Measurements from ENCODE around the gene ZBTB44.

The ZBTB44 gene

GRCh38 chr11:130262424-130262823 is 52.3 kb downstream of the ZBTB44 start:
- no peak overlapping the region for H3K9ac ChIP-seq (ENCODE audit: low read depth, low read length)
- H3K27me3 ChIP-seq (ENCODE audit: insufficient read depth, low read length, poor library complexity) = no peaks in the 10 kb centered on the region
- H3K79me2 ChIP-seq (ENCODE audit: insufficient read depth, low read length) = peaks cover 93% of the 10 kb centered on the region
- H3K9me3 ChIP-seq (ENCODE audit: insufficient read depth, low read length, severe bottlenecking) = no peaks in the 10 kb centered on the region
- ATAC-seq (ENCODE audit: insufficient read depth, low read depth) (no peak), DNase-seq (no peak)
- H3K4me3 ChIP-seq (ENCODE audit: low read depth in 1 of 2, low read length in 2 of 2) = no peak overlapping the region
- H3K36me3 ChIP-seq (ENCODE audit: insufficient read depth, low read length) = peaks cover 79% of the 10 kb centered on the region
- H3K27ac ChIP-seq (ENCODE audit: low read length) = no peak overlapping the region
- H3K4me1 ChIP-seq (ENCODE audit: insufficient read depth, low read length) = no peaks in the 10 kb centered on the region
- no peak for TF ChIP-seq EZH2 (IDR thresholded peaks at IDR 0.05; ENCODE audit: borderline replicate concordance, low read depth, low read length, severe bottlenecking)
- TF ChIP-seq, protein P1, sequence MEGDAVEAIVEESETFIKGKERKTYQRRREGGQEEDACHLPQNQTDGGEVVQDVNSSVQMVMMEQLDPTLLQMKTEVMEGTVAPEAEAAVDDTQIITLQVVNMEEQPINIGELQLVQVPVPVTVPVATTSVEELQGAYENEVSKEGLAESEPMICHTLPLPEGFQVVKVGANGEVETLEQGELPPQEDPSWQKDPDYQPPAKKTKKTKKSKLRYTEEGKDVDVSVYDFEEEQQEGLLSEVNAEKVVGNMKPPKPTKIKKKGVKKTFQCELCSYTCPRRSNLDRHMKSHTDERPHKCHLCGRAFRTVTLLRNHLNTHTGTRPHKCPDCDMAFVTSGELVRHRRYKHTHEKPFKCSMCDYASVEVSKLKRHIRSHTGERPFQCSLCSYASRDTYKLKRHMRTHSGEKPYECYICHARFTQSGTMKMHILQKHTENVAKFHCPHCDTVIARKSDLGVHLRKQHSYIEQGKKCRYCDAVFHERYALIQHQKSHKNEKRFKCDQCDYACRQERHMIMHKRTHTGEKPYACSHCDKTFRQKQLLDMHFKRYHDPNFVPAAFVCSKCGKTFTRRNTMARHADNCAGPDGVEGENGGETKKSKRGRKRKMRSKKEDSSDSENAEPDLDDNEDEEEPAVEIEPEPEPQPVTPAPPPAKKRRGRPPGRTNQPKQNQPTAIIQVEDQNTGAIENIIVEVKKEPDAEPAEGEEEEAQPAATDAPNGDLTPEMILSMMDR (IDR thresholded peaks at IDR 0.05; ENCODE audit: borderline replicate concordance, extremely low read depth, low read length, poor library complexity, severe bottlenecking) = no peak
- no peak overlapping the region for H3K4me2 ChIP-seq (ENCODE audit: insufficient read depth, low read length)
- no peak overlapping the region for H2AFZ ChIP-seq (ENCODE audit: low read depth, low read length)
- H4K20me1 ChIP-seq (ENCODE audit: insufficient read depth, low read length) = peaks cover 18% of the 10 kb centered on the region; the same call in 1 of the 2 replicates

DNA sequence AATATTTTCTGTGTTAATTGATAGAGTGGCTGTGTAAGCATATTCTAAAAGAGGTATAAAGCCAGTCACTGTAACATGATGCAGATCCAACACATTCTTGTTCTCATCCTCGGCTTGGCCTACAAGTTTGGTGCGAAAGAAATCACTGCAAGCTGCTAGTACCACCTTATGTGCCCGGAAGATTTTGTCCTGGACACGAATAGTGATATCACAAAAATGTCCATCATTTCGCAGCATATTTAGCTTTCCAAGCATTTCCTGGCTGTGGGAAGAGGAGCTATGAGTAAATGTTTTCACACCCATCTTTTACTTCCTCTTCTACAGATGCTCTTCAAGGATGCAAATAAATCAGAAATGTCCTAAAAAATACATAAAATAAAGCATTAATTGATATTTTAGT is 53.1 kb downstream of the ZBTB44 start:
- Histone ChIP-seq H3K79me2 (ENCODE audit: insufficient read depth, low read length) (peaks cover 94% of the 10 kb centered on the region), H4K20me1 (ENCODE audit: insufficient read depth, low read length) (peaks cover 15% of the 10 kb centered on the region; the same call in 1 of the 2 replicates), H3K9me3 (ENCODE audit: insufficient read depth, low read length, severe bottlenecking) (no peaks in the 10 kb centered on the region), H3K4me3 (ENCODE audit: low read depth in 1 of 2, low read length in 2 of 2) (no peak overlapping the region), H3K27ac (ENCODE audit: low read length) (no peak overlapping the region), H3K27me3 (ENCODE audit: insufficient read depth, low read length, poor library complexity) (no peaks in the 10 kb centered on the region), H3K4me1 (ENCODE audit: insufficient read depth, low read length) (no peaks in the 10 kb centered on the region), H3K4me2 (ENCODE audit: insufficient read depth, low read length) (no peak overlapping the region), H3K9ac (ENCODE audit: low read depth, low read length) (no peak overlapping the region), H3K36me3 (ENCODE audit: insufficient read depth, low read length) (peaks cover 74% of the 10 kb centered on the region), H2AFZ (ENCODE audit: low read depth, low read length) (no peak overlapping the region)
- ATAC-seq (ENCODE audit: insufficient read depth, low read depth) (no peak), DNase-seq (no peak)
- TF ChIP-seq, protein P1 (IDR thresholded peaks at IDR 0.05; ENCODE audit: borderline replicate concordance, extremely low read depth, low read length, poor library complexity, severe bottlenecking) = no peak
- no peak for TF ChIP-seq EZH2 (IDR thresholded peaks at IDR 0.05; ENCODE audit: borderline replicate concordance, low read depth, low read length, severe bottlenecking)

GRCh38 chr11:130260742-130261141 is 54.0 kb downstream of the ZBTB44 start:
- Histone ChIP-seq H4K20me1 (ENCODE audit: insufficient read depth, low read length) (peaks cover 14% of the 10 kb centered on the region; the same call in 1 of the 2 replicates), H3K9me3 (ENCODE audit: insufficient read depth, low read length, severe bottlenecking) (no peaks in the 10 kb centered on the region), H3K4me3 (ENCODE audit: low read depth in 1 of 2, low read length in 2 of 2) (no peak overlapping the region), H3K27me3 (ENCODE audit: insufficient read depth, low read length, poor library complexity) (no peaks in the 10 kb centered on the region), H3K4me1 (ENCODE audit: insufficient read depth, low read length) (no peaks in the 10 kb centered on the region), H3K36me3 (ENCODE audit: insufficient read depth, low read length) (peaks cover 71% of the 10 kb centered on the region), H3K79me2 (ENCODE audit: insufficient read depth, low read length) (peaks cover 92% of the 10 kb centered on the region), H2AFZ (ENCODE audit: low read depth, low read length) (no peak overlapping the region), H3K27ac (ENCODE audit: low read length) (no peak overlapping the region), H3K9ac (ENCODE audit: low read depth, low read length) (no peak overlapping the region), H3K4me2 (ENCODE audit: insufficient read depth, low read length) (no peak overlapping the region)
- DNase-seq (no peak), ATAC-seq (ENCODE audit: insufficient read depth, low read depth) (no peak)
- TF ChIP-seq EZH2 (IDR thresholded peaks at IDR 0.05; ENCODE audit: borderline replicate concordance, low read depth, low read length, severe bottlenecking) = no peak
- TF ChIP-seq, protein P1 (IDR thresholded peaks at IDR 0.05; ENCODE audit: borderline replicate concordance, extremely low read depth, low read length, poor library complexity, severe bottlenecking) = no peak

Data from DND-41 (cell line).